Erythroblast (primary cell): Measurements from ENCODE around the gene PRPF19.

Source experiments
- GATA1 ChIP-seq: IDR thresholded peaks from 2 replicates; pipeline ENCODE4 v1.6.1; 2011; ENCODE audit warnings: low read depth, mild to moderate bottlenecking, control low read depth, low read length, moderate library complexity
- POLR2A ChIP-seq: IDR thresholded peaks from 2 replicates; pipeline ENCODE4 v1.6.1; 2011; ENCODE audit warnings: mild to moderate bottlenecking, low read length

DNA sequence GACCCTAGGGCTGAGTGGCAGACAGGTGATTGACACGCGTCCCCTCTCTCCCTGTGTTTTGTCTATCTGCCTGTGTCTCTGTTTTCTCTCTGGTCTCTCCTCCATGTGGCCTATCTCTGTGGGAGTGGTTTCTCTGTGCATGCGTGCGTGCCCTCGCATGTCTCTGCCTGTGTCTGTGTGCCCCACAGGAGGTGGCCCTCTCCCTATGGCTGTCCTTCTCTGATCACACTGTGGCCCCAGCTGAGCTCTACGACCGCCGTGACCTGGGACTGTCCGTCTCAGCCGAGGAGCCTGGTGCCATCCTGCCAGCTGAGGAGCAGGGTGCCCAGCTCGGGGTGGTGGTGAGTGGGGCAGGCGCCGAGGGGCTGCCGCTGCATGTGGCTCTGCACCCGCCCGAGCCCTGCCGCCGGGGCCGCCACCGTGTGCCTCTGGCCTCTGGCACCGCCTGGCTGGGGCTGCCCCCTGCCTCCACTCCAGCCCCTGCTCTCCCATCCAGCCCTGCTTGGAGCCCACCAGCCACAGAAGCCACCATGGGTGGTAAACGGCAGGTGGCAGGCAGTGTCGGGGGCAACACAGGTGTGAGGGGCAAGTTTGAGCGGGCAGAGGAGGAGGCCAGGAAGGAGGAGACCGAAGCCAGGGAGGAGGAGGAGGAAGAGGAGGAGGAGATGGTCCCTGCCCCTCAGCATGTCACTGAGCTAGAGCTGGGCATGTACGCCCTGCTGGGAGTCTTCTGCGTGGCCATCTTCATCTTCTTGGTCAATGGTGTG, 29.5 kb upstream of the PRPF19 start:
- TF ChIP-seq POLR2A (no peak), GATA1 (no peak)
